ENCODE measurements around the gene CTIF. TPM values are rescaled to one million over a fixed set of nuclear protein-coding genes. Genes with fewer than 3 reads are reported as not detected.

Gene CTIF
- total RNA-seq, 1 experiment from 2014 or later: 5.8 TPM

DNA sequence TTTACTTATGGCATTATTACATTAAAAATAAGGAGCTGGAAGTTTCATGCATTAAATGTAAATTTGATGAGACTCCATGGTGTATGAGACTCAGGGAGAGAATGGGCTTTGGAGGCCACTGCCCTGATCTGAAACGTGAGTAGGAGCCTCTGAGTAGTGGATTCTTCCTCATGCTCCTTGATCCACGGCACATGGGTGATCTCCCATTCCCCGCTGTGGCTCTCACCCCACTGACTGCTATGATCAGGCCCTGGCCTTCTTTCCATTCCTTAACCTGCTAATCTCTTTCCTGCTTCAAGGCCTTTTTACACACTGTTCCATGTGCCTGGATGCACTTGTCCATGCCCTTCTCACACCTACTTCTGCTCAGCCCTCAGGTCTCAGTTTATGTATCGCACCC, 343.5 kb downstream of the CTIF start:
- DNase-seq (no peak), ATAC-seq (no peak)
- no peak overlapping the region for H3K27ac ChIP-seq (ENCODE audit: low read length)
- CTCF ChIA-PET: no interaction called here
- no peaks in the 10 kb centered on the region for H3K79me2 ChIP-seq (ENCODE audit: low read length)
- no peaks in the 10 kb centered on the region for H3F3A ChIP-seq (ENCODE audit: low read length, unreplicated experiment)
- no peak for TF ChIP-seq EZH2phosphoT487 (IDR thresholded peaks at IDR 0.05; ENCODE audit: borderline replicate concordance, low read length)
- no peak for TF ChIP-seq EZH2 (IDR thresholded peaks at IDR 0.05; ENCODE audit: low read length, unreplicated experiment)
- no peak for TF ChIP-seq CTCF (conservative IDR thresholded peaks at IDR 0.05; ENCODE audit: low read depth, low read length)
- no peaks in the 10 kb centered on the region for H3K36me3 ChIP-seq (ENCODE audit: low read depth, low read length)
- no peaks in the 10 kb centered on the region for H4K20me1 ChIP-seq (ENCODE audit: low read length)
- no peaks in the 10 kb centered on the region for H3K9me3 ChIP-seq (ENCODE audit: low read length)
- intact Hi-C loops (cut with micrococcal nuclease): no loop called here
- no peak overlapping the region for H3K9ac ChIP-seq (ENCODE audit: low read length)
- no TSS peak for BruUV-seq (replicated peaks)
- H3K4me2 ChIP-seq (ENCODE audit: low read length): no peak overlapping the region
- no peak overlapping the region for H2AFZ ChIP-seq (ENCODE audit: low read length)
- no peak overlapping the region for H3K4me3 ChIP-seq (ENCODE audit: low read length)
- H3K27me3 ChIP-seq (ENCODE audit: low read length): no peaks in the 10 kb centered on the region
- no peaks in the 10 kb centered on the region for H3K9me2 ChIP-seq (replicated peaks; ENCODE audit: low read length)
- POLR2A ChIA-PET (ENCODE audit: unreplicated experiment): no interaction called here
- H3K4me1 ChIP-seq (ENCODE audit: insufficient read depth, low read length): no peaks in the 10 kb centered on the region

DNA sequence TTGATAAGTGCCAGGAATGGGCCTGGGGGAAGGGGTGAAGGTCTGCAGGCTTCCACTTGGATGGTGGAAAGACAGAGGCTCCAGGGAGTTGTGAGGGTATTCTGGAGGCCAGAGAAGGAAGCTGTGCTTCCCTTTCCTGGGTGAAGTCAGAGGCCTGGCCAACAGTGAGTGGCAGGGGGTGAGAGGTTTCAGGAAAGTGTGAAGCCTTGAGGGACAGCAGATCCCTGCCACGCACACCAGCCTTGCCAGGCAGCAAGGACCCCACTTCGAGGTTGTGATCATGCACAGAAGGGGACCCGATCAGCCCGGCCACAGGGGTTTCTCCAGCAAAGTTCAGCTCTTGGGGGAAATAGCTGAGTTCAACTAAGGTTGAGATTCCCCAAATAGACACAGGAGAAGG, 345.5 kb downstream of the CTIF start:
- H3K27me3 ChIP-seq (ENCODE audit: low read length): no peaks in the 10 kb centered on the region
- H3K79me2 ChIP-seq (ENCODE audit: low read length): no peaks in the 10 kb centered on the region
- no peaks in the 10 kb centered on the region for H3K9me3 ChIP-seq (ENCODE audit: low read length)
- H3K4me2 ChIP-seq (ENCODE audit: low read length): no peak overlapping the region
- ATAC-seq (no peak), DNase-seq (no peak)
- no peaks in the 10 kb centered on the region for H4K20me1 ChIP-seq (ENCODE audit: low read length)
- TF ChIP-seq CTCF (conservative IDR thresholded peaks at IDR 0.05; ENCODE audit: low read depth, low read length) (no peak), EZH2phosphoT487 (IDR thresholded peaks at IDR 0.05; ENCODE audit: borderline replicate concordance, low read length) (no peak), EZH2 (IDR thresholded peaks at IDR 0.05; ENCODE audit: low read length, unreplicated experiment) (no peak)
- H2AFZ ChIP-seq (ENCODE audit: low read length): no peak overlapping the region
- H3K4me3 ChIP-seq (ENCODE audit: low read length): no peak overlapping the region
- ChIA-PET CTCF (no interaction called here), POLR2A (ENCODE audit: unreplicated experiment) (no interaction called here)
- BruUV-seq (replicated peaks): no TSS peak
- H3K9me2 ChIP-seq (replicated peaks; ENCODE audit: low read length): no peaks in the 10 kb centered on the region
- no peaks in the 10 kb centered on the region for H3K4me1 ChIP-seq (ENCODE audit: insufficient read depth, low read length)
- no peaks in the 10 kb centered on the region for H3F3A ChIP-seq (ENCODE audit: low read length, unreplicated experiment)
- no peak overlapping the region for H3K9ac ChIP-seq (ENCODE audit: low read length)
- H3K36me3 ChIP-seq (ENCODE audit: low read depth, low read length): no peaks in the 10 kb centered on the region
- intact Hi-C loops (cut with micrococcal nuclease): no loop called here
- H3K27ac ChIP-seq (ENCODE audit: low read length): no peak overlapping the region

- H3K79me2 ChIP-seq (ENCODE audit: low read length): no peaks in the 10 kb centered on the region
These were observed 345.9 kb downstream of the CTIF start for GRCh38 chr18:48884771-48885170.

More at GRCh38 chr18:48884771-48885170, 345.9 kb downstream of the CTIF start:
- Histone ChIP-seq H3K9me3 (ENCODE audit: low read length) (no peaks in the 10 kb centered on the region), H3K36me3 (ENCODE audit: low read depth, low read length) (no peaks in the 10 kb centered on the region), H3K27me3 (ENCODE audit: low read length) (no peaks in the 10 kb centered on the region), H3F3A (ENCODE audit: low read length, unreplicated experiment) (no peaks in the 10 kb centered on the region), H3K4me1 (ENCODE audit: insufficient read depth, low read length) (no peaks in the 10 kb centered on the region), H3K27ac (ENCODE audit: low read length) (no peak overlapping the region), H2AFZ (ENCODE audit: low read length) (no peak overlapping the region), H3K9me2 (replicated peaks; ENCODE audit: low read length) (no peaks in the 10 kb centered on the region), H3K4me3 (ENCODE audit: low read length) (no peak overlapping the region), H3K9ac (ENCODE audit: low read length) (no peak overlapping the region), H3K4me2 (ENCODE audit: low read length) (no peak overlapping the region), H4K20me1 (ENCODE audit: low read length) (no peaks in the 10 kb centered on the region)
- POLR2A ChIA-PET (ENCODE audit: unreplicated experiment): no interaction called here
- DNase-seq: no peak
- TF ChIP-seq EZH2 (IDR thresholded peaks at IDR 0.05; ENCODE audit: low read length, unreplicated experiment) (no peak), EZH2phosphoT487 (IDR thresholded peaks at IDR 0.05; ENCODE audit: borderline replicate concordance, low read length) (no peak), CTCF (conservative IDR thresholded peaks at IDR 0.05; ENCODE audit: low read depth, low read length) (no peak)
- CTCF ChIA-PET: no interaction called here
- ATAC-seq: no peak
- intact Hi-C loops (cut with micrococcal nuclease): no loop called here
- no TSS peak for BruUV-seq (replicated peaks)
